ENCODE results near the gene CNTNAP5. TPM values are rescaled to one million over a fixed set of nuclear protein-coding genes. Genes with fewer than 3 reads are reported as not detected.

The CNTNAP5 gene
- total and polyA plus RNA-seq, 2 donors (not counting 3 experiments of a cell fraction or from before 2014, with no cell fraction given), result not detected

DNA sequence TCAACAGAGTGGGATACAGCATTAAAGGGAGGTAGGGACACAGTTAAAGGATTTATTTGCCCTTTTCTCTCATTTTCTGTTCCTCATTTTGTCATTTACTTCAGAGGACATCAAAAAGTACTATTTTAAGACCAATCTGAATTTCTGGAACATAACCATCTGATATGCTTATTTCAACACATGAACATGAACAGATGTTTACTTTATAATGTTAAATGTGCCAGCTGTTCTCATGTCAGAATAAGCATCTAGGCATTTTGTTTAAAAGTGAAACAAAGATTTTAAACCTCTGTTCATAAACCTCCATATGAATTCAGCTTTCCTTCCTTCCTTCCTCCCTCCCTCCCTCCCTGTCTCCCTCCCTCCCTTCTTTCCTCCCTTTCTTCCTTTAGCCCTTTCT, 677.7 kb downstream of the CNTNAP5 start:
- TF ChIP-seq MAX (IDR thresholded peaks at IDR 0.05; ENCODE audit: insufficient read depth, insufficient read length) (no peak), MYC (IDR thresholded peaks at IDR 0.05; ENCODE audit: low read depth, low read length) (no peak), EZH2 (IDR thresholded peaks at IDR 0.05; ENCODE audit: borderline replicate concordance, low read depth, low read length, severe bottlenecking) (no peak), POLR2AphosphoS5 (IDR thresholded peaks at IDR 0.05; ENCODE audit: insufficient read depth, low read depth, low read length) (no peak), GATA2 (IDR thresholded peaks at IDR 0.05; ENCODE audit: insufficient read depth, insufficient read length, low read depth, low read length) (no peak), FOS (IDR thresholded peaks at IDR 0.05; ENCODE audit: borderline replicate concordance, insufficient read depth, low read length) (no peak), JUN (IDR thresholded peaks at IDR 0.05; ENCODE audit: borderline replicate concordance, insufficient read depth, insufficient read length, low read depth) (no peak), POLR2A (IDR thresholded peaks at IDR 0.05; ENCODE audit: low read depth, low read length) (no peak)
- TF ChIP-seq, protein P1, sequence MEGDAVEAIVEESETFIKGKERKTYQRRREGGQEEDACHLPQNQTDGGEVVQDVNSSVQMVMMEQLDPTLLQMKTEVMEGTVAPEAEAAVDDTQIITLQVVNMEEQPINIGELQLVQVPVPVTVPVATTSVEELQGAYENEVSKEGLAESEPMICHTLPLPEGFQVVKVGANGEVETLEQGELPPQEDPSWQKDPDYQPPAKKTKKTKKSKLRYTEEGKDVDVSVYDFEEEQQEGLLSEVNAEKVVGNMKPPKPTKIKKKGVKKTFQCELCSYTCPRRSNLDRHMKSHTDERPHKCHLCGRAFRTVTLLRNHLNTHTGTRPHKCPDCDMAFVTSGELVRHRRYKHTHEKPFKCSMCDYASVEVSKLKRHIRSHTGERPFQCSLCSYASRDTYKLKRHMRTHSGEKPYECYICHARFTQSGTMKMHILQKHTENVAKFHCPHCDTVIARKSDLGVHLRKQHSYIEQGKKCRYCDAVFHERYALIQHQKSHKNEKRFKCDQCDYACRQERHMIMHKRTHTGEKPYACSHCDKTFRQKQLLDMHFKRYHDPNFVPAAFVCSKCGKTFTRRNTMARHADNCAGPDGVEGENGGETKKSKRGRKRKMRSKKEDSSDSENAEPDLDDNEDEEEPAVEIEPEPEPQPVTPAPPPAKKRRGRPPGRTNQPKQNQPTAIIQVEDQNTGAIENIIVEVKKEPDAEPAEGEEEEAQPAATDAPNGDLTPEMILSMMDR (IDR thresholded peaks at IDR 0.05; ENCODE audit: extremely low read depth in 1 of 2, insufficient read depth in 1 of 2, low read depth in 1 of 2, low read length in 2 of 2), result no peak
- FAIRE-seq (no peak), DNase-seq (ENCODE audit: low read depth, low spot score) (no peak)
- Histone ChIP-seq H3K9ac (replicated peaks; ENCODE audit: extremely low read depth, insufficient read depth, low read length) (no peak overlapping the region), H3K27ac (ENCODE audit: insufficient read depth, low read depth, low read length) (no peak overlapping the region), H3K9me1 (replicated peaks; ENCODE audit: control insufficient read depth, extremely low read depth, insufficient read depth, low read length) (no peaks in the 10 kb centered on the region), H4K20me1 (replicated peaks; ENCODE audit: control insufficient read depth, extremely low read depth, insufficient read depth, low read length) (no peaks in the 10 kb centered on the region), H3K79me2 (ENCODE audit: control insufficient read depth, insufficient read depth, low read length) (no peaks in the 10 kb centered on the region), H3K4me3 (replicated peaks in 1 of 3; ENCODE audit: insufficient read depth in 1 of 3, low read depth in 1 of 3, low read length in 3 of 3) (no peak overlapping the region), H3K4me2 (ENCODE audit: insufficient read depth, low read length) (no peak overlapping the region), H3K4me1 (ENCODE audit: control insufficient read depth, extremely low read depth, insufficient read depth, low read length) (no peaks in the 10 kb centered on the region), H2AFZ (ENCODE audit: low read depth, low read length) (no peak overlapping the region), H3K27me3 (ENCODE audit: control insufficient read depth in 2 of 2, insufficient read depth in 2 of 2, low read length in 2 of 2) (no peaks in the 10 kb centered on the region), H3K9me3 (replicated peaks; ENCODE audit: control insufficient read depth, insufficient read depth, low read length) (peaks cover 5% of the 10 kb centered on the region), H3K36me3 (ENCODE audit: control insufficient read depth in 2 of 2, extremely low read depth in 1 of 2, insufficient read depth in 2 of 2, low read length in 2 of 2) (no peaks in the 10 kb centered on the region)
- POLR2A ChIA-PET, result no interaction called here
- dilution Hi-C loops (cut with MboI; ENCODE audit: extremely low pct_ligation_motif_present, low sequenced_read_pairs) (no loop called here), intact Hi-C loops (cut with micrococcal nuclease) (no loop called here)
- CTCF ChIA-PET, result no interaction called here
- no TSS peak for BruUV-seq (replicated peaks)

Data from endothelial cell of umbilical vein (primary cell).